Liver (tissue), 9 donors: ENCODE measurements around the gene CDH1. TPM values are rescaled to one million over a fixed set of nuclear protein-coding genes. Genes with fewer than 3 reads are reported as not detected.
"Not testable (repeated sequence)": the region's sequence is repeated elsewhere in the genome, so short reads cannot be mapped to it uniquely, and the experiment has no call there.

Experiments
- DNase-seq: peaks from one replicate; pipeline ENCODE4 v3.0.0-alpha.2; 2017; ENCODE audit warnings: low spot score
- H3K27ac ChIP-seq, 2 donors: one replicate each; pipeline ENCODE4 v1.7.0; 2013; ENCODE audit warnings: inconsistent platforms in 2 of 2, low read length in 2 of 2, control low read depth in 1 of 2, low read depth in 1 of 2, mild to moderate bottlenecking in 1 of 2
- H3K27me3 ChIP-seq, 4 donors: one replicate each; pipeline versions ENCODE4 v1.6.1 to v1.7.0; 2013; ENCODE audit warnings: low read length in 3 of 4, inconsistent platforms in 1 of 4, mild to moderate bottlenecking in 1 of 4, moderate library complexity in 1 of 4; ENCODE audit not compliant: control insufficient read depth in 4 of 4, insufficient read depth in 4 of 4
- H3K36me3 ChIP-seq, 4 donors: one replicate each; pipeline versions ENCODE4 v1.6.1 to v1.7.0; 2013; ENCODE audit warnings: low read length in 3 of 4, mild to moderate bottlenecking in 3 of 4, low read depth in 1 of 4, moderate library complexity in 1 of 4; ENCODE audit not compliant: control insufficient read depth in 4 of 4, insufficient read depth in 3 of 4
- H3K4me1 ChIP-seq, 4 donors: one replicate each; pipeline versions ENCODE4 v1.6.1 to v1.7.0; 2013; ENCODE audit warnings: low read length in 3 of 4, mild to moderate bottlenecking in 3 of 4, moderate library complexity in 1 of 4; ENCODE audit not compliant: control insufficient read depth in 4 of 4, insufficient read depth in 4 of 4
- H3K4me3 ChIP-seq, 3 donors: one replicate each; pipeline versions ENCODE4 v1.6.1 to v1.7.0; 2013; ENCODE audit warnings: low read length in 3 of 3, control low read depth in 1 of 3, low read depth in 1 of 3, mild to moderate bottlenecking in 1 of 3
- H3K9ac ChIP-seq, 2 donors: one replicate each; pipeline ENCODE4 v1.7.0; 2013; ENCODE audit warnings: low read length in 2 of 2, mild to moderate bottlenecking in 2 of 2, moderate library complexity in 2 of 2, control low read depth in 1 of 2, low read depth in 1 of 2
- H3K9me3 ChIP-seq, 4 donors: one replicate each; pipeline versions ENCODE4 v1.6.1 to v1.7.0; 2013; ENCODE audit warnings: low read length in 3 of 4; ENCODE audit not compliant: control insufficient read depth in 4 of 4
- ATF3 ChIP-seq: IDR thresholded peaks from 2 replicates; pipeline ENCODE4 v1.6.1; 2016; ENCODE audit warnings: antibody characterized with exemption
- CTCF ChIP-seq: fragments of 150-350 bp; IDR thresholded peaks from 2 replicates; pipeline ENCODE4 v1.5.1; 2017; ENCODE audit warnings: improper control_type of control experiment, low read depth, low read length; ENCODE audit not compliant: missing input control
- EGR1 ChIP-seq, 2 donors: IDR thresholded peaks; 2 replicates each; pipeline ENCODE4 v1.6.1; 2016 to 2018; ENCODE audit warnings: antibody characterized with exemption in 2 of 2, low read depth in 2 of 2
- FOXA1 ChIP-seq: IDR thresholded peaks from 2 replicates; pipeline ENCODE4 v1.6.1; 2016; ENCODE audit warnings: antibody characterized with exemption
- FOXA2 ChIP-seq: IDR thresholded peaks from 2 replicates; pipeline ENCODE4 v1.6.1; 2016; ENCODE audit warnings: antibody characterized with exemption
- GABPA ChIP-seq, 2 donors: IDR thresholded peaks in 1 of 2; conservative IDR thresholded peaks in 1 of 2; 2 replicates each; pipeline ENCODE4 v1.6.1; 2016; ENCODE audit warnings: antibody characterized with exemption in 2 of 2, mild to moderate bottlenecking in 1 of 2, moderate library complexity in 1 of 2
- HNF4A ChIP-seq, 2 donors: conservative IDR thresholded peaks; 2 replicates each; pipeline ENCODE4 v1.6.1; 2016; ENCODE audit warnings: antibody characterized with exemption in 2 of 2, mild to moderate bottlenecking in 2 of 2
- HNF4G ChIP-seq: IDR thresholded peaks from 2 replicates; pipeline ENCODE4 v1.6.1; 2016; ENCODE audit warnings: antibody characterized with exemption
- JUND ChIP-seq, 2 donors: IDR thresholded peaks; 2 replicates each; pipeline ENCODE4 v1.6.1; 2016; ENCODE audit warnings: antibody characterized with exemption in 2 of 2
- MAX ChIP-seq: IDR thresholded peaks from 2 replicates; pipeline ENCODE4 v1.6.1; 2016; ENCODE audit warnings: antibody characterized with exemption
- RAD21 ChIP-seq, 2 donors: IDR thresholded peaks; 2 replicates each; pipeline ENCODE4 v1.6.1; 2016; ENCODE audit warnings: antibody characterized with exemption in 2 of 2, mild to moderate bottlenecking in 2 of 2
- REST ChIP-seq: IDR thresholded peaks from 2 replicates; pipeline ENCODE4 v1.6.1; 2016; ENCODE audit warnings: antibody characterized with exemption, mild to moderate bottlenecking
- RXRA ChIP-seq, 2 donors: IDR thresholded peaks; 2 replicates each; pipeline ENCODE4 v1.6.1; 2017 to 2018; ENCODE audit warnings: antibody characterized with exemption in 2 of 2, mild to moderate bottlenecking in 1 of 2
- SP1 ChIP-seq: IDR thresholded peaks from 2 replicates; pipeline ENCODE4 v1.6.1; 2018; ENCODE audit warnings: antibody characterized with exemption, mild to moderate bottlenecking
- TAF1 ChIP-seq: conservative IDR thresholded peaks from 2 replicates; pipeline ENCODE4 v1.6.1; 2016; ENCODE audit warnings: antibody characterized with exemption, mild to moderate bottlenecking
- YY1 ChIP-seq: IDR thresholded peaks from 2 replicates; pipeline ENCODE4 v1.6.1; 2016; ENCODE audit warnings: antibody characterized with exemption, mild to moderate bottlenecking
- ZBTB33 ChIP-seq: IDR thresholded peaks from 2 replicates; pipeline ENCODE4 v1.6.1; 2016; ENCODE audit warnings: antibody characterized with exemption
- WGBS: extraction: QIAGEN DNeasy Blood & Tissue Kit; methylation state at CpG from one replicate; pipeline ENCODE4 v1.1.7; 2013; 5-methylcytosine and 5-hydroxymethylcytosine counted together
- polyA plus RNA-seq, 2 donors: library from polyadenylated mRNA; stranded (reverse) in 1 of 2; unstranded in 1 of 2; fragments of 200-250 nt in 1 of 2; fragments of >200 nt in 1 of 2; fragmentation: Nextera tagmentation in 1 of 2; extraction: Ambion mirVana in 1 of 2; gene quantifications; one replicate each; pipeline versions ENCODE4 v1.2.1 to v1.2.3, GENCODE V29; 2013 to 2015
- total RNA-seq, 2 donors: library from RNA; depleted of rRNA; stranded (reverse); fragments of >200 nt; gene quantifications; one replicate each; pipeline ENCODE4 v1.2.3, GENCODE V29; 2014
- donor health status: healthy.
- donor health status: healthy.
- donor health status: healthy.
- donor health status: healthy.
- donor health status: healthy.

The CDH1 gene
- total and polyA plus RNA-seq, 4 donors: 21.8 to 69.3 (median 50.3) TPM

GRCh38 chr16:68787419-68787807 is 50.3 kb downstream of the CDH1 start:
- Histone ChIP-seq H3K9ac (peak overlapping the region in 1 of 2 donors; percentile 63), H3K4me1 (peaks cover 15 to 34% (median 27%) of the 10 kb centered on the region in 4 donors), H3K27ac (peak overlapping the region; percentile 40 to 54)
- H3K36me3 ChIP-seq, DNase-seq, H3K9me3 ChIP-seq, H3K4me3 ChIP-seq, H3K27me3 ChIP-seq: not testable (repeated sequence)
- WGBS: 88% methylated on average over 1 of the region's 1 CpG

GRCh38 chr16:68790130-68790761 is 53.2 kb downstream of the CDH1 start:
- Histone ChIP-seq H3K36me3 (no peaks in the 10 kb centered on the region), H3K9me3 (no peaks in the 10 kb centered on the region), H3K27me3 (no peaks in the 10 kb centered on the region), H3K4me3 (no peak overlapping the region), H3K27ac (peak overlapping the region; percentile 98 to 100), H3K4me1 (peaks cover 18 to 49% (median 31%) of the 10 kb centered on the region in 4 donors), H3K9ac (peak overlapping the region; percentile 17 to 57)
- no peak for DNase-seq
- TF ChIP-seq ATF3 (no peak), RAD21 (IDR thresholded peaks at IDR 0.05) (peak in 1 of 2 donors; percentile 27), TAF1 (no peak), JUND (IDR thresholded peaks at IDR 0.05) (peak in 1 of 2 donors; percentile 14), HNF4G (no peak), SP1 (peak; percentile 70), ZBTB33 (peak; percentile 27), EGR1 (IDR thresholded peaks at IDR 0.05; ENCODE audit: low read depth in 2 of 2) (no peak), CTCF (no peak), GABPA (IDR thresholded peaks at IDR 0.05 in 1 of 2, conservative IDR thresholded peaks at IDR 0.05 in 1 of 2) (no peak), MAX (no peak), FOXA1 (no peak), FOXA2 (peak; percentile 31), RXRA (IDR thresholded peaks at IDR 0.05) (peak; percentile 14 to 69), HNF4A (conservative IDR thresholded peaks at IDR 0.05) (peak; percentile 58 to 62), REST (peak; percentile 85), YY1 (peak; percentile 81)
- 35% methylated on average over 9 of the region's 9 CpGs for WGBS
